RKO (cell line): Measurements from ENCODE around the gene PDCL3.

Experiments
- DNase-seq: peaks from one replicate; pipeline ENCODE4 v3.0.0-alpha.2; 2016; ENCODE audit warnings: low spot score

The PDCL3 gene

GRCh38 chr2:100562613-100563406 is at the start of gene PDCL3:
Gene PDCL3 (plus strand): TSS chr2:100562993. CDS start chr2:100563068, 75 bp downstream.
- DNase-seq, result peak; percentile 99

GRCh38 chr2:100513650-100514049 is 49.1 kb upstream of the PDCL3 start:
- no peak for DNase-seq

- no peak for DNase-seq
Measured at GRCh38 chr2:100517556-100517955, 45.2 kb upstream of the PDCL3 start.

GRCh38 chr2:100518801-100519200 is 44.0 kb upstream of the PDCL3 start:
- no peak for DNase-seq

GRCh38 chr2:100520224-100520623 is 42.6 kb upstream of the PDCL3 start:
- peak; percentile 32 for DNase-seq

GRCh38 chr2:100522430-100522829 is 40.4 kb upstream of the PDCL3 start:
- DNase-seq, result no peak

GRCh38 chr2:100524331-100524730 is 38.5 kb upstream of the PDCL3 start:
- DNase-seq, result no peak

GRCh38 chr2:100526868-100527267 is 35.9 kb upstream of the PDCL3 start:
- DNase-seq, result no peak

GRCh38 chr2:100527440-100528015 is 35.3 kb upstream of the PDCL3 start:
- no peak for DNase-seq

- DNase-seq, result no peak
Measured at GRCh38 chr2:100529176-100529575, 33.6 kb upstream of the PDCL3 start.

GRCh38 chr2:100529900-100530299 is 32.9 kb upstream of the PDCL3 start:
- DNase-seq, result peak; percentile 8

- no peak for DNase-seq
Measured at GRCh38 chr2:100535855-100536254, 26.9 kb upstream of the PDCL3 start.

GRCh38 chr2:100537918-100538317 is 24.9 kb upstream of the PDCL3 start:
- DNase-seq, result no peak

GRCh38 chr2:100539221-100539620 is 23.6 kb upstream of the PDCL3 start:
- DNase-seq, result no peak

- DNase-seq, result no peak
Measured at GRCh38 chr2:100541404-100541803, 21.4 kb upstream of the PDCL3 start.

- DNase-seq, result no peak
Measured at GRCh38 chr2:100542418-100542817, 20.4 kb upstream of the PDCL3 start.

- no peak for DNase-seq
Measured at GRCh38 chr2:100544911-100545596, 17.7 kb upstream of the PDCL3 start.

- DNase-seq, result no peak
Measured at GRCh38 chr2:100546469-100546868, 16.3 kb upstream of the PDCL3 start.

GRCh38 chr2:100548771-100549170 is 14.0 kb upstream of the PDCL3 start:
- no peak for DNase-seq

- no peak for DNase-seq
Measured at GRCh38 chr2:100551303-100551702, 11.5 kb upstream of the PDCL3 start.

GRCh38 chr2:100554798-100555407 is 7.9 kb upstream of the PDCL3 start:
- no peak for DNase-seq

GRCh38 chr2:100556746-100557145 is 6.0 kb upstream of the PDCL3 start:
- no peak for DNase-seq
